PFSK-1 (cell line): ENCODE data around the gene PNMT.

Experiments
- FOXP2 ChIP-seq: optimal IDR thresholded peaks from 2 replicates; pipeline ENCODE3; 2011; ENCODE audit warnings: borderline replicate concordance, control low read depth, inconsistent platforms; ENCODE audit not compliant: insufficient read depth; ENCODE audit errors: extremely low read length, extremely low read depth
- POLR2AphosphoS5 ChIP-seq: IDR thresholded peaks from 2 replicates; pipeline ENCODE4 v1.6.1; 2012; ENCODE audit warnings: low read depth, mild to moderate bottlenecking, control low read depth, low read length, moderate library complexity
- SIN3A ChIP-seq: IDR thresholded peaks from 2 replicates; pipeline ENCODE4 v1.6.1; 2012; ENCODE audit warnings: mild to moderate bottlenecking, low read length, moderate library complexity, borderline replicate concordance; ENCODE audit not compliant: insufficient read depth
- TAF1 ChIP-seq: IDR thresholded peaks from 2 replicates; pipeline ENCODE4 v1.6.1; 2012; ENCODE audit warnings: low read length, control low read depth, borderline replicate concordance; ENCODE audit not compliant: insufficient read depth
- TF ChIP-seq, protein P1 (sequence below), 2 experiments: IDR thresholded peaks; 2 replicates each; pipeline versions ENCODE4 v1.6.1 to v1.8.0; 2011 to 2012; ENCODE audit warnings: low read depth in 2 of 2, low read length in 2 of 2, control low read depth in 1 of 2, inconsistent platforms in 1 of 2, mild to moderate bottlenecking in 1 of 2, moderate library complexity in 1 of 2; ENCODE audit not compliant: insufficient read depth in 1 of 2

The PNMT gene

DNA sequence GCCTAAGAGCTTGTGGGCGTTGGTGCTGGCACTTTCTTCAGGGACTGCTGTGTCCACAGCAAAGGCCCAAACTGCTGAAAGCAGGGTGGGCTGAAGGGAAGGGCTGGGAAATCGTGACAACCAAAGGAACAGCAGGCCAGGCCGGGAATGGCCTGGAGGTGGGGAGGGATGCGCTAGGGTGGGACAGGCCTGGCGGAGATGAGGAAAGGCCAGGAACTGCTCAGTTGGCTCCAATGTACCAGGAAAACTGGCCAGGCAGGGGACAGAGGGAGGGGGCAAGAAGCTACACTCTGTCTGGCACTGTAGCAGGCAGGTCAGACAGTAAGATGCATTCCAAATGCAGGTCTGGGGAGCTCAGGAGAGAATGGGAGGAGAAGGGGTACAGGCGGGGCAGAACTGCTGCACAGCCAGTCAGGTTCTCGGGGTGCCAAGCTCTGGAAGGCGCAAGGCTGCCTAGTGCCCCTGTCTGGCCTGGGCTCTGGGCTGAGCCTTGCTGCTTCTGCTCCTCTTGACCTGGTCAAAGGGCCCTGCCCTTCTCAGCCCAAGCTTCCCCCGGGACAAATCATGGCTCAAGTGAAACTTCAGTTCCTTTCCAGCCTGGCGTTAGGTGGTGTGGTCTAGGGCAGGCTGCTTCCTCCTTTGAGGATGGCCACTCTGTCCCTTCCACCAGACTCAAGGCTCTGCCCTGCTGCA lies 7.3 kb downstream of the PNMT start:
- TF ChIP-seq FOXP2: no peak
- no peak for TF ChIP-seq TAF1
- no peak for TF ChIP-seq POLR2AphosphoS5
- TF ChIP-seq, protein P1, sequence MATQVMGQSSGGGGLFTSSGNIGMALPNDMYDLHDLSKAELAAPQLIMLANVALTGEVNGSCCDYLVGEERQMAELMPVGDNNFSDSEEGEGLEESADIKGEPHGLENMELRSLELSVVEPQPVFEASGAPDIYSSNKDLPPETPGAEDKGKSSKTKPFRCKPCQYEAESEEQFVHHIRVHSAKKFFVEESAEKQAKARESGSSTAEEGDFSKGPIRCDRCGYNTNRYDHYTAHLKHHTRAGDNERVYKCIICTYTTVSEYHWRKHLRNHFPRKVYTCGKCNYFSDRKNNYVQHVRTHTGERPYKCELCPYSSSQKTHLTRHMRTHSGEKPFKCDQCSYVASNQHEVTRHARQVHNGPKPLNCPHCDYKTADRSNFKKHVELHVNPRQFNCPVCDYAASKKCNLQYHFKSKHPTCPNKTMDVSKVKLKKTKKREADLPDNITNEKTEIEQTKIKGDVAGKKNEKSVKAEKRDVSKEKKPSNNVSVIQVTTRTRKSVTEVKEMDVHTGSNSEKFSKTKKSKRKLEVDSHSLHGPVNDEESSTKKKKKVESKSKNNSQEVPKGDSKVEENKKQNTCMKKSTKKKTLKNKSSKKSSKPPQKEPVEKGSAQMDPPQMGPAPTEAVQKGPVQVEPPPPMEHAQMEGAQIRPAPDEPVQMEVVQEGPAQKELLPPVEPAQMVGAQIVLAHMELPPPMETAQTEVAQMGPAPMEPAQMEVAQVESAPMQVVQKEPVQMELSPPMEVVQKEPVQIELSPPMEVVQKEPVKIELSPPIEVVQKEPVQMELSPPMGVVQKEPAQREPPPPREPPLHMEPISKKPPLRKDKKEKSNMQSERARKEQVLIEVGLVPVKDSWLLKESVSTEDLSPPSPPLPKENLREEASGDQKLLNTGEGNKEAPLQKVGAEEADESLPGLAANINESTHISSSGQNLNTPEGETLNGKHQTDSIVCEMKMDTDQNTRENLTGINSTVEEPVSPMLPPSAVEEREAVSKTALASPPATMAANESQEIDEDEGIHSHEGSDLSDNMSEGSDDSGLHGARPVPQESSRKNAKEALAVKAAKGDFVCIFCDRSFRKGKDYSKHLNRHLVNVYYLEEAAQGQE (IDR thresholded peaks at IDR 0.05; ENCODE audit: insufficient read depth in 1 of 2, low read depth in 2 of 2, low read length in 2 of 2): no peak
- no peak for TF ChIP-seq SIN3A

DNA sequence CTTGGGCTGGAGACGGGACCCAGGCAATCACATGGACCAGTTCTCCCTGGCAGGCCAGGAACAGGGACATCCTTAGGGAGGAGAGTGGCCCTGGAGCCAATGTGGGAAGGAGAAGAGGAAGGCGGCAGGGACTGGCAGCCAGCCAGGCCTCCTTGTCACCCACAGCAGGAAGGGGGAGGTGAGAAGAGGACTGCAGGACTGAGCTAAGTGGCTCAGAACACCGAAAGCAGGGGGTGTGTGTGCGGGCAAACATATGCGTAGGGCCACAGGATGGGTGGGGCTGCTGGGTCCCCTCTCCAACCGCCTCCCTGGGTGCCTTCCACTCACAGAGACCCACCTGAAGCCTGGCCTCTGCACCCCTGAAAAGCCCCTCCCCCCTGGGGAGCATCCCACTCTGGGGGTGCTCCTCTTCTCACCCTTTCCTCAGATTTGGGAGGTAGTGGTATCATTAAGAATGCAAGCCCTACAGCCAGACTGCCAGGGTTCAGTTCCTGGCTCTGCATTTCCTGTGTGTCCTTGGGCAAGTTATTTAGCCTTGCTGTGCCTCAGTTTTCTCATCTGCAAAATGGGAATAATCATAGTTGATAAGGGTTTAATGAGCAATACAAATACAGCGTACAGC lies 8.1 kb downstream of the PNMT start:
- TF ChIP-seq, protein P1 (IDR thresholded peaks at IDR 0.05; ENCODE audit: insufficient read depth in 1 of 2, low read depth in 2 of 2, low read length in 2 of 2): no peak

DNA sequence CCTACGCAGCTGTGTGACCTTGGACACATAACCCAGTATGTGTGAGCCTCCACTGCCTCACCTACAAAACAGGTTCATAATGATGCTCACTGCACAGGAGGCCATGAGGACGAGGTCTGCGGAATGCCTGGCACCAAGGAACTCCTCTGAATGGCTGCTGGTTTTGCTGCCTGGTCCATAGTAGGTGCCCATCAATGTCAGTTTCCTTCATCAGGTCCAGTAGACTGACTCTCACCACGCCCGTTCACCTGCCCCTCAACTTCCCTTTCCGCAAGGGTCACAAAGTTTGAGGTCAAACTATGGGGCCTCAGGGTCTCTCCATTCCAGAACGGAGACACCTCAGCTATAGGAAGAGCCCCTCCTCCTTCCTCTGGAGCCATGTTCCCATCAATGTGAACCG lies 8.8 kb downstream of the PNMT start:
- TF ChIP-seq SIN3A (no peak), POLR2AphosphoS5 (no peak), FOXP2 (no peak), TAF1 (no peak)
- TF ChIP-seq, protein P1 (IDR thresholded peaks at IDR 0.05; ENCODE audit: insufficient read depth in 1 of 2, low read depth in 2 of 2, low read length in 2 of 2): no peak

DNA sequence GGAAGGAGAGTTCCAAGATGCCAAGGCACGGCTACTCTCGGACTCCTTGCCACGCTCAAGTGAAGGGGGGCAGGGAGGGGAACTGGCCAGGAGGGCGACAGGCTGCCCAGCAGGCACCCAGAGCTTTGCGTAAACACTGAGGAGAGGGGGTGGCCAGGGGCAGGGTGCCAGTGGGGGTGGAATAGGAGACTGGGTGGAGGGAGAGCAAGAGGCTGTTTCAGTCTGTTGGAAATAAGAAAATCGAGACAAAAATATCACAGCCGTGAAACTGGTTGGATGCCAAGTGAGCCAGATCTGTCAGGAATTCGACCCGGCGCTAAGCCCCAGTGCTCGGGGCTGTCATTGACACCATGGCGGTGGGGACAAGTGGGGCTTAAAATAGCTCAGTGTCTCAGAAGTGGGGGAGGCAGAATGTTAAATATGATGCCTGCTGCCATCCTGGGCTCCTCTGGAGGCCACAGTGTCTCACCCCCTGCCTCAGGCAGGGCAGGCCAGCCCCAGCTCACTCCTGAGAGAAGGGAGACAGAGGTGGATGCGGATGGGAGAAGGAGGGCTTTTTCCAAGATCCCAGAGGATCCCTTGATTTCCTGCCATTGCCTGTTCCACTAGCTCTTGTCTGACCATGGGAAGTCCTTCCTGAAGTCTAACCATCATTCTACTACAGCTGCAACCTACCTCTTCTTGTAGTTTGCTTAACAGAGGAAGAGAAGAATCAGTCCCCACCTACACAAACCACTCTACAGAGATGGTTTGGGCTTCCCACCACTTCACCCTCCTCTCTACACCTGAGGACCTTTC lies 9.5 kb downstream of the PNMT start:
- TF ChIP-seq TAF1 (no peak), POLR2AphosphoS5 (no peak), SIN3A (no peak), FOXP2 (no peak)
- TF ChIP-seq, protein P1 (IDR thresholded peaks at IDR 0.05; ENCODE audit: insufficient read depth in 1 of 2, low read depth in 2 of 2, low read length in 2 of 2): no peak
